ENCODE results near the gene HIPK4. TPM values are rescaled to one million over a fixed set of nuclear protein-coding genes. Genes with fewer than 3 reads are reported as not detected.
"Not testable (repeated sequence)": the region's sequence is repeated elsewhere in the genome, so short reads cannot be mapped to it uniquely, and the experiment has no call there.

The HIPK4 gene, protein sequence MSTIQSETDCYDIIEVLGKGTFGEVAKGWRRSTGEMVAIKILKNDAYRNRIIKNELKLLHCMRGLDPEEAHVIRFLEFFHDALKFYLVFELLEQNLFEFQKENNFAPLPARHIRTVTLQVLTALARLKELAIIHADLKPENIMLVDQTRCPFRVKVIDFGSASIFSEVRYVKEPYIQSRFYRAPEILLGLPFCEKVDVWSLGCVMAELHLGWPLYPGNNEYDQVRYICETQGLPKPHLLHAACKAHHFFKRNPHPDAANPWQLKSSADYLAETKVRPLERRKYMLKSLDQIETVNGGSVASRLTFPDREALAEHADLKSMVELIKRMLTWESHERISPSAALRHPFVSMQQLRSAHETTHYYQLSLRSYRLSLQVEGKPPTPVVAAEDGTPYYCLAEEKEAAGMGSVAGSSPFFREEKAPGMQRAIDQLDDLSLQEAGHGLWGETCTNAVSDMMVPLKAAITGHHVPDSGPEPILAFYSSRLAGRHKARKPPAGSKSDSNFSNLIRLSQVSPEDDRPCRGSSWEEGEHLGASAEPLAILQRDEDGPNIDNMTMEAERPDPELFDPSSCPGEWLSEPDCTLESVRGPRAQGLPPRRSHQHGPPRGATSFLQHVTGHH
- total RNA-seq = under 1 TPM in 2 of 4 donors, not detected in 2; 0.39 to 0.60 TPM

DNA sequence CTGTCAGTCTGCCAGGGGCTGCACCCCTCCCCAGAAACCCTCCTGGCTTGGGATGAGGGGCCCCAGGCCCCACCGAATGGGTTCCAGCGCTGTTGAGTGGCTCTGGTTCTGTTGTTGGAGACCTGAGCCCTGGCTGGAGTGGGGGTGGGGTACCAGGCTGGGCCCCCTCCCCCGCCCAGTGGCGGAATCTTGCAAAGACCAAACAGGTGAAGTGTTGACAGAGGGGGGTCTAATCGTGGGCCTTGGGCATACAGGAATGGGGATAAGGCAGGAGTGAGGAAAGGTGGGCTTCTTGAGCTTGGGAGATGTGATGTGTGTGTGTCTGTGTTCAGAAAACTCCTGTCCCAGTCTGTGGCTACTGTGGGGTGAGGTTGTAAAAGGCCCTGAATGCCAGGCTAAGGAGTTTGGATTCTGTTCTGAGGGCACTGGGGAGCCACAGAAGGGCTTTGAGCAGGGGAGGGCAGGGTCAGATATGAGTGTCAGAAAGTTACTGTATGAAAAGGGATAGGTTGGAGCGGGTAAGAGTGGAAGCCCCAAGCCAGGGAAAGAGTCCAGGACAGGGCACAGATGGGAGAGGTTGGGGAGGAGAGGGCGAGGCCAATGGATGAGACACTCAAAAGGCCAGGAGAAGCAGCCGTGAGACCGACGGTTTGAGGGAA is at the start of gene HIPK4:
TSS of gene HIPK4 (minus strand) at position 98 of the 659 bp plus-strand sequence. CDS start 279 bp downstream, outside the sequence.
- Histone ChIP-seq H3K27me3 (no peaks in the 10 kb centered on the region), H3K36me3 (peaks cover 0 to 6% (median 0%) of the 10 kb centered on the region in 3 donors), H3K9me3 (no peaks in the 10 kb centered on the region), H3K4me3 (no peak within 1 kb of the TSS), H3K27ac (no peak within 1 kb of the TSS), H3K4me1 (no peaks in the 10 kb centered on the region)
- TF ChIP-seq EP300 (IDR thresholded peaks at IDR 0.05) = no peak
- 86% methylated on average over 10 of the region's 10 CpGs for WGBS, 2 donors
- DNase-seq (ENCODE audit: low spot score in 2 of 2) = no peak

DNA sequence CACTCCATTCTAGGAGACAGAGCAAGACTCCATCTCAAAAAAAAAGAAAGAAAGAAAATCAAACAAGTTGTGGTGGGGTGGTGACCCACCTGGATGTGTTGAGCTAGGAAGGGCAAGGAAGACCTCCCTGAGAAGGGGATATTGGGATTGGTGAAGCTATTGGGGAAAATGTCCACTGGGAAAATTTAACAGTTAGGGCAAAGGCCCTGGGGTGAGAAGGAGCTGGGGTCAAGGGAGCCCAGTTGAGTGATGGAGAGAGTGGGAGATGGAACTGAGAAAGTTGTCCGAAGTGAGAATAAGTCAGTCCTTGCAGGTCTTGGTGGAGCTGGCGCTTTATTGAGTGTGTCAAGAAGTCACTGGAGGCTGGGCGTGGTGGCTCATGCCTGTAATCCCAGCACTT is 48.3 kb upstream of the HIPK4 start:
- Histone ChIP-seq H3K27me3 (no peaks in the 10 kb centered on the region), H3K9me3 (no peaks in the 10 kb centered on the region), H3K4me3 (no peak overlapping the region), H3K36me3 (peaks cover 0 to 22% (median 0%) of the 10 kb centered on the region in 3 donors), H3K27ac (no peak overlapping the region), H3K4me1 (peaks cover 0 to 35% (median 11%) of the 10 kb centered on the region in 4 donors)
- DNase-seq (ENCODE audit: low spot score in 2 of 2) = no peak
- no peak for TF ChIP-seq POLR2A (IDR thresholded peaks at IDR 0.05)
- WGBS, 2 donors = 94 to 99% methylated on average over 3 of the region's 3 CpGs

DNA sequence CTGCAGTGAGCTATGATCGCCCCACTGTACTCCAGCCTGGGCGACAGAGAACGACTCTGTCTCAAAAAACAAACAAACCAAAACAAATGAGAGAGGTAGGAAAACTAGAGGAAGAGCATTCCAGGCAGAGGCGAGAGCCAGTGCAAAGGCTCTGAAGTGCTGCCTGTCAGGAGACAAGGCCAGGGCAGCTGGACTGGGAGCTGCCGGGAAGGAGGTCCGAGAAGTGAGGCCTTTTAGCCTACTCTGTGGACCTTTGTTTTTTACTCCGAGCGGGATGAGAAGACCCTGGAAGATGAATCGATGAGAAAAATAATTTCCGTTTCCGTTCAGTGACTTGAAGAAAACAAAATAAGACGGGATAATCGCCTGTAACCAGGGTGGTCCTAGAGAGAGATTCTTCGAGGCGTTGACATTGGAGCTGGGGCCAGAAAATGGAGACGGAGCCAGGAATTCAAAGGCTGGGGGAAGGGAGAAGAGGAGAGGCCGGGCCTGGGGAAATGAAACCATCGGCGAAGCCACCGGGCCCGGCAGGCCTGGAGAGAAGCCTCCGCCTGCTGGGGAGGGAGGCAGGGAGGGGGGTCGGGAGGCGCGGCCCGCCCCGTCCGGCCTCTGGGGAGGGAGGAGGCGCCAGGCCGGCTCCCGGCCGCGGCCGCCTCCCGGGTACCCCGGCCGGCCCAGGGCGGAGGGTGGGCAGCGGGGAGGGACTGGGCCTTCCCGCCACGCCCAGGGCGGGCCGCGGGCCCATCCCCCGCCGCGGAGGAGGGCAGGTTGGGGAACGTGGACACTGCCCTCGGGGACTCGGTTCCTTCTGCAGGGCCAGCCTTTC is 43.6 kb upstream of the HIPK4 start:
- peaks cover 0 to 33% (median 16%) of the 10 kb centered on the region in 4 donors for H3K4me1 ChIP-seq
- H3K36me3 ChIP-seq = no peaks in the 10 kb centered on the region
- no peaks in the 10 kb centered on the region for H3K27me3 ChIP-seq
- WGBS, 2 donors = 1% methylated on average over 26 to 34 of the region's 50 CpGs
- TF ChIP-seq, protein P1, sequence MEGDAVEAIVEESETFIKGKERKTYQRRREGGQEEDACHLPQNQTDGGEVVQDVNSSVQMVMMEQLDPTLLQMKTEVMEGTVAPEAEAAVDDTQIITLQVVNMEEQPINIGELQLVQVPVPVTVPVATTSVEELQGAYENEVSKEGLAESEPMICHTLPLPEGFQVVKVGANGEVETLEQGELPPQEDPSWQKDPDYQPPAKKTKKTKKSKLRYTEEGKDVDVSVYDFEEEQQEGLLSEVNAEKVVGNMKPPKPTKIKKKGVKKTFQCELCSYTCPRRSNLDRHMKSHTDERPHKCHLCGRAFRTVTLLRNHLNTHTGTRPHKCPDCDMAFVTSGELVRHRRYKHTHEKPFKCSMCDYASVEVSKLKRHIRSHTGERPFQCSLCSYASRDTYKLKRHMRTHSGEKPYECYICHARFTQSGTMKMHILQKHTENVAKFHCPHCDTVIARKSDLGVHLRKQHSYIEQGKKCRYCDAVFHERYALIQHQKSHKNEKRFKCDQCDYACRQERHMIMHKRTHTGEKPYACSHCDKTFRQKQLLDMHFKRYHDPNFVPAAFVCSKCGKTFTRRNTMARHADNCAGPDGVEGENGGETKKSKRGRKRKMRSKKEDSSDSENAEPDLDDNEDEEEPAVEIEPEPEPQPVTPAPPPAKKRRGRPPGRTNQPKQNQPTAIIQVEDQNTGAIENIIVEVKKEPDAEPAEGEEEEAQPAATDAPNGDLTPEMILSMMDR (IDR thresholded peaks at IDR 0.05) = peak in 1 of 5 experiments; percentile 12
- TF ChIP-seq POLR2A (IDR thresholded peaks at IDR 0.05) (peak; percentile 18 to 66), EP300 (IDR thresholded peaks at IDR 0.05) (peak in 1 of 2 donors; percentile 93)
- peak overlapping the region; percentile 35 to 60 (median 48) for H3K4me3 ChIP-seq
- H3K27ac ChIP-seq = peak overlapping the region; percentile 92 to 98 (median 96)
- H3K9me3 ChIP-seq = no peaks in the 10 kb centered on the region
- peak; percentile 77 to 78 for DNase-seq (ENCODE audit: low spot score in 2 of 2)

DNA sequence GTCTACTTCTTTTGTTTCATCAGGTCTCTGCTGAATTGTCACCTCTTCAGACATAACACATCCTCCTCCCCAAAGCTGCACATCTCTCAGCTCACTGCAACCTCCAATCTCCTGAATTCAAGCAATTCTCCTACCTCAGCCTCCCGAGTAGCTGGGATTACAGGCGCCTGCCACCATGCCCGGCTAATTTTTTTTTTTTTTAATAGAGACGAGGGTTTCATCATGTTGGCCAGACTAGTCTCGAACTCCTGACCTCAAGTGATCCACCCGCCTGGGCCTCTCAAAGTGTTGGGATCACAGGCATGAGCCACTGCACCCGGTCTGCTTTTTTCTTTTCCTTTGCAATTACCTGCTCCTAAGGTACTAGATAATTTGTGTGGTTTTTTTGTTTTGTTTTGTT is 42.8 kb upstream of the HIPK4 start:
- Histone ChIP-seq H3K27ac (peak overlapping the region; percentile 92 to 98 (median 96)), H3K4me1 (peaks cover 0 to 33% (median 16%) of the 10 kb centered on the region in 4 donors), H3K4me3 (peak overlapping the region; percentile 35 to 60 (median 48))
- not testable (repeated sequence) for H3K27me3 ChIP-seq; DNase-seq (ENCODE audit: low spot score in 2 of 2); H3K9me3 ChIP-seq; H3K36me3 ChIP-seq
- WGBS, 2 donors = 28 to 29% methylated on average over 7 of the region's 7 CpGs

DNA sequence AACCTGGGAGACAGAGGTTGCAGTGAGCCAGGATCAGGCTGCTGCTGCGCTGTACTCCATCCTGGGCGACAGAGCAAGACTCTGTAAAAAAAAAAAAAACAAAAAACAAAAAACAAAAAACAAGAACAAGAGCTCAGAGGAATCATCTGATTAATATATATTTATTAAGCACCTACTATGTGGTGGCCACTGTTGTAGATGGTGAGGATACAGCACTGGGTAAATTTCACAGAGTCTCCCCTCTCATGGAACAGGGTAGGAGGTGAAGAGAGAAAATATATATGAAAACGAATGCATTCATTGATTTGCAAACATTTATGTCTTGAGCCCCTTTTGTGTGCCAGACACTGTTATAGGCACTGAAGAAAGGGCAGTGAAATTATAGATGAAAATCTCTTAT is 41.7 kb upstream of the HIPK4 start:
- TF ChIP-seq EP300 (IDR thresholded peaks at IDR 0.05) = no peak
- TF ChIP-seq, protein P1 (IDR thresholded peaks at IDR 0.05) = no peak
- no peak for TF ChIP-seq POLR2A (IDR thresholded peaks at IDR 0.05)
- peaks cover 0 to 36% (median 17%) of the 10 kb centered on the region in 4 donors for H3K4me1 ChIP-seq
- no peaks in the 10 kb centered on the region for H3K36me3 ChIP-seq
- H3K27ac ChIP-seq = peak overlapping the region in 2 of 4 donors; percentile 92 to 96
- 85 to 90% methylated on average over 3 of the region's 3 CpGs for WGBS, 2 donors
- DNase-seq (ENCODE audit: low spot score in 2 of 2) = no peak
- no peaks in the 10 kb centered on the region for H3K9me3 ChIP-seq
- no peaks in the 10 kb centered on the region for H3K27me3 ChIP-seq
- no peak overlapping the region for H3K4me3 ChIP-seq

DNA sequence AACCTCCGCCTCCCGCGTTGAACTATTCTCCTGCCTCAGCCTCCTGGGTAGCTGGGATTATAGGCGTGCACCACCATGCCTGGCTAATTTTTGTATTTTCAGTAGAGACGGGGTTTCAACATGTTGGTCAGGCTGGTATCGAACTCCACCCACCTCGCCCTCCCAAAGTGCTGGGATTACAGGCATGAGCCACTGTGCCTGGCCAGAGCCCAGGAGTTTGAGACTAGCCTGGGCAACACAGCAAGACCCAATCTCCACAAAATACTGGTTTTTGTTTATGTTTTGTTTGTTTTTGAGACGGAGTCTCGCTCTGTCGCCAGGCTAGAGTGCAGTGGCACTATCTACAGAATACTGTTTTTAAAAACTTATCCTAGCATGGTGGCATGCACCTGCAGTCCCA is 40.3 kb upstream of the HIPK4 start:
- not testable (repeated sequence) for H3K36me3 ChIP-seq; DNase-seq (ENCODE audit: low spot score in 2 of 2); H3K4me3 ChIP-seq; H3K27me3 ChIP-seq; H3K27ac ChIP-seq; H3K9me3 ChIP-seq
- 96% methylated on average over 10 of the region's 10 CpGs for WGBS, 2 donors
- peaks cover 0 to 41% (median 22%) of the 10 kb centered on the region in 4 donors for H3K4me1 ChIP-seq

DNA sequence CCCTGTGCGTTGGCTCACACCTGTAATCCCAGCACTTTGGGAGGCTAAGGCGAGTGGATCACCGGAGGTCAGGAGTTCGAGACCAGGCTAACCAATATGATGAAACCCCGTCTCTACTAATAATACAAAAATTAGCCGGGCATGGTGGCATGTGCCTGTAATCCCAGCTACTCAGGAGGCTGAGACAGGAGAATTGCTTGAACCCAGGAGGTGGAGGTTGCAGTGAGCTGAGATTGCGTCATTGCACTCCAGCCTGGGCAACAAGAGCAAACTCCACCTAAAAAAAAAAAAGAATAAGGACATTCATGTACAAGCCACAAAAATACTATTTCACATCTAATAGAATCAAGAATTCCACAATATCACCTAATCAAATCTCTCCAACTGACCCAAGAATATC is 38.2 kb upstream of the HIPK4 start:
- H3K4me1 ChIP-seq = peaks cover 0 to 44% (median 34%) of the 10 kb centered on the region in 4 donors
- WGBS, 2 donors = 89 to 90% methylated on average over 7 of the region's 7 CpGs
- H3K27me3 ChIP-seq = not testable (repeated sequence)

More for the DNA sequence above, 38.2 kb upstream of the HIPK4 start:
- not testable (repeated sequence) for H3K36me3 ChIP-seq; DNase-seq (ENCODE audit: low spot score in 2 of 2); H3K27ac ChIP-seq; H3K9me3 ChIP-seq; H3K4me3 ChIP-seq
